Activated CD8-positive, alpha-beta T cell treated with anti-CD3 and anti-CD28 coated beads for 36 hours (primary cell): ENCODE results near the gene CCS. TPM values are rescaled to one million over a fixed set of nuclear protein-coding genes. Genes with fewer than 3 reads are reported as not detected.
A peak's percentile ranks its signal among the peaks of the same experiment; 100 is the strongest.

ENCODE experiments used
- ATAC-seq: fragments of 200-7000 bp; cut with Tn5 transposase; one replicate; pipeline ENCODE4 v1.10.0; 2021; ENCODE audit warnings: mild to moderate bottlenecking, moderate library complexity
- CTCF ChIA-PET: fragments of 350-600 bp; sonication (Branson Sonifier 250); formaldehyde crosslinking; loops from one replicate; lab custom pipeline; 2021; ENCODE audit warnings: antibody characterized with exemption; lab: Charles Lee
- POLR2A ChIA-PET: fragments of 350-600 bp; sonication (Branson Sonifier 250); formaldehyde crosslinking; loops from one replicate; lab custom pipeline; 2021; ENCODE audit warnings: antibody characterized with exemption; lab: Charles Lee
- DNase-seq: peaks from one replicate; pipeline ENCODE4 v3.0.0-alpha.2; 2020
- H3K27ac Mint-ChIP-seq: one replicate; pipeline ENCODE4 v1.8.0; 2021; ENCODE audit warnings: mild to moderate bottlenecking, mixed read lengths
- H3K27me3 Mint-ChIP-seq: one replicate; pipeline ENCODE4 v1.8.0; 2021; ENCODE audit warnings: mixed read lengths
- H3K36me3 Mint-ChIP-seq: one replicate; pipeline ENCODE4 v1.8.0; 2021; ENCODE audit warnings: low read depth, mixed read lengths
- H3K4me1 Mint-ChIP-seq: one replicate; pipeline ENCODE4 v1.8.0; 2021; ENCODE audit warnings: low read depth, mixed read lengths
- H3K4me3 Mint-ChIP-seq: one replicate; pipeline ENCODE4 v1.8.0; 2021; ENCODE audit warnings: mild to moderate bottlenecking, moderate library complexity, mixed read lengths
- H3K9me3 Mint-ChIP-seq: one replicate; pipeline ENCODE4 v1.8.0; 2021; ENCODE audit warnings: mixed read lengths
- intact Hi-C: fragments of 100-400 bp; cut with micrococcal nuclease; formaldehyde crosslinking; loops from one replicate; pipeline ENCODE4 v1.10.0; 2022
- total RNA-seq, 2 experiments: library from RNA; stranded (reverse); gene quantifications; one replicate each; pipeline ENCODE4 v1.2.3, GENCODE V29; 2021
- TF ChIP-seq, protein P1 (sequence below): fragments of 200-600 bp; IDR thresholded peaks from one replicate; pipeline ENCODE4 v1.8.0; 2022; ENCODE audit warnings: antibody characterized with exemption, mild to moderate bottlenecking

CCS gene
- total RNA-seq, 2 experiments from 2014 or later, result 22.0 to 25.6 TPM

DNA sequence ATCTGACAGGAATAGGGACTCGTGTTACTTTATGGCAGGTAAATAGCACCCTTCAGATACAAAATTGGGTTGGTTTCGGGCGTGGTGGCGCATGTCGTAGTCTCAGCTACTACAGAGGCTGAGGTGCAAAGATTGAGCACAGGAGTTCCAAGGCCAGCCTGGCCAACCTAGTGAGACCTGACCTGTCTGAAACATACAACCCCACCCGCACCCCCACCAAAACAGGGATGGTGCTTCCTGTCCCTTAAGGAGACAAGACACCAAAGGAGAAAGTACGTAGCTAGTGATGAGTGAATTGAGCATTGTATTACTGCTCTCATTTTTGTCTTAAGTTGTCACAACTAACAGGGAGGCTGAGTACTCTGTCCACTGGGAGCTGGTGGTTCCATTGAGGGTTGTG lies 59.7 kb downstream of the CCS start:
- ATAC-seq, result no peak
- H3K36me3 Mint-ChIP-seq, result peaks cover 49% of the 10 kb centered on the region
- CTCF ChIA-PET, result interaction anchor here (0.8 kb wide), 1 partner anchor 24 kb away, joined by 3 read pairs; no protein-coding TSS in a partner anchor

DNA sequence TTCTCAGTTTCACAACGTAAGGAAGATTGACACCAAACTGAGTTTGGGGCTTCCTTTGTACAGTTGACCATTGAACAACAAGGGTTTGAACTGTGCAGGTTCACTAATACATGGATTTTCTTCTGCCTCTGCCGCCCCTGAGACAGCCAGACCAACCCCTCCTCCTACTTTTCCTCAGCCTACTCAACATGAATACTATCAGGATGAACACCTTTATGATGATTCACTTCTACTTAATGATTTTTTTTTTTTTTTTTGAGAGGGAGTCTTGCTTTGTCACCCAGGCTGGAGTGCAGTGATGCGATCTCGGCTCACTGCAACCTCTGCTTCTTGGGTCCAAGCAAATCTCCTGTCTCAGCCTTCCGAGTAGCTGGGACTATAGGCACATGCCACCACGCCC lies 60.1 kb downstream of the CCS start:
- ChIA-PET POLR2A (interaction anchor here (0.9 to 4.6 kb wide), 6 partner anchors 9 to 28 kb away, joined by 3 to 35 read pairs (median 4); partner anchors contain the start of gene RBM4), CTCF (interaction anchor here (0.8 kb wide), 1 partner anchor 23 kb away, joined by 3 read pairs; no protein-coding TSS in a partner anchor)
- no peak overlapping the region for H3K4me3 Mint-ChIP-seq
- peaks cover 49% of the 10 kb centered on the region for H3K36me3 Mint-ChIP-seq
- peaks cover 31% of the 10 kb centered on the region for H3K4me1 Mint-ChIP-seq
- DNase-seq, result no peak
- no peaks in the 10 kb centered on the region for H3K27me3 Mint-ChIP-seq
- ATAC-seq, result no peak
- TF ChIP-seq, protein P1, sequence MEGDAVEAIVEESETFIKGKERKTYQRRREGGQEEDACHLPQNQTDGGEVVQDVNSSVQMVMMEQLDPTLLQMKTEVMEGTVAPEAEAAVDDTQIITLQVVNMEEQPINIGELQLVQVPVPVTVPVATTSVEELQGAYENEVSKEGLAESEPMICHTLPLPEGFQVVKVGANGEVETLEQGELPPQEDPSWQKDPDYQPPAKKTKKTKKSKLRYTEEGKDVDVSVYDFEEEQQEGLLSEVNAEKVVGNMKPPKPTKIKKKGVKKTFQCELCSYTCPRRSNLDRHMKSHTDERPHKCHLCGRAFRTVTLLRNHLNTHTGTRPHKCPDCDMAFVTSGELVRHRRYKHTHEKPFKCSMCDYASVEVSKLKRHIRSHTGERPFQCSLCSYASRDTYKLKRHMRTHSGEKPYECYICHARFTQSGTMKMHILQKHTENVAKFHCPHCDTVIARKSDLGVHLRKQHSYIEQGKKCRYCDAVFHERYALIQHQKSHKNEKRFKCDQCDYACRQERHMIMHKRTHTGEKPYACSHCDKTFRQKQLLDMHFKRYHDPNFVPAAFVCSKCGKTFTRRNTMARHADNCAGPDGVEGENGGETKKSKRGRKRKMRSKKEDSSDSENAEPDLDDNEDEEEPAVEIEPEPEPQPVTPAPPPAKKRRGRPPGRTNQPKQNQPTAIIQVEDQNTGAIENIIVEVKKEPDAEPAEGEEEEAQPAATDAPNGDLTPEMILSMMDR, result no peak
- peak overlapping the region; percentile 27 for H3K27ac Mint-ChIP-seq
- intact Hi-C loops, result no loop called here
- no peaks in the 10 kb centered on the region for H3K9me3 Mint-ChIP-seq

More for the DNA sequence above, 59.7 kb downstream of the CCS start:
- TF ChIP-seq, protein P1, result no peak
- no peaks in the 10 kb centered on the region for H3K9me3 Mint-ChIP-seq
- intact Hi-C loops, result no loop called here
- no peak overlapping the region for H3K4me3 Mint-ChIP-seq
- no peaks in the 10 kb centered on the region for H3K27me3 Mint-ChIP-seq
- POLR2A ChIA-PET, result interaction anchor here (0.8 to 4.6 kb wide), 8 partner anchors 9 to 35 kb away, joined by 3 to 35 read pairs (median 4); partner anchors contain the start of gene RBM4
- no peak for DNase-seq
- H3K27ac Mint-ChIP-seq, result peak overlapping the region; percentile 58
- H3K4me1 Mint-ChIP-seq, result peaks cover 33% of the 10 kb centered on the region

Other genes with a start within 250 kb of the CCS start
- 10 to 100 TPM; 35.7 to 35.9 TPM for gene BRMS1, start 248.1 kb upstream of the CCS start, total RNA-seq
- 1 to 10 TPM; 9.4 to 9.5 TPM for gene B4GAT1, start 245.6 kb upstream of the CCS start, total RNA-seq
- gene SLC29A2, start 221.4 kb upstream of the CCS start, total RNA-seq, result 10 to 100 TPM; 11.8 to 12.2 TPM
- under 1 TPM in 1 of 2 experiments, not detected in 1; 0.11 TPM for gene NPAS4, start 172.2 kb upstream of the CCS start, total RNA-seq
- gene MRPL11, start 154.3 kb upstream of the CCS start, total RNA-seq, result 100 to 1,000 TPM; 135 to 142 TPM
- gene PELI3, start 126.3 kb upstream of the CCS start, total RNA-seq, result 10 to 100 TPM in 1 of 2 experiments, 1 to 10 TPM in 1; 6.7 to 10.5 TPM
- 10 to 100 TPM; 72.4 to 75.8 TPM for gene DPP3, start 112.8 kb upstream of the CCS start, total RNA-seq
- gene BBS1, start 82.5 kb upstream of the CCS start, total RNA-seq, result 1 to 10 TPM; 7.7 to 7.9 TPM
- gene ZDHHC24, start 47.1 kb upstream of the CCS start, total RNA-seq, result 10 to 100 TPM; 13.2 to 14.0 TPM
- under 1 TPM in 1 of 2 experiments, not detected in 1; 0.14 TPM for gene ACTN3, start 46.3 kb upstream of the CCS start, total RNA-seq
- gene CTSF, start 24.6 kb upstream of the CCS start, total RNA-seq, result 1 to 10 TPM in 1 of 2 experiments, under 1 TPM in 1; 0.68 to 1.3 TPM
- under 1 TPM; 0.14 to 0.27 TPM for gene CCDC87, start 122 bp upstream of the CCS start, total RNA-seq
- gene RBM14, start 23.4 kb downstream of the CCS start, total RNA-seq, result 100 to 1,000 TPM; 153 to 159 TPM
- 100 to 1,000 TPM; 108 to 114 TPM for gene RBM4, start 45.5 kb downstream of the CCS start, total RNA-seq
- 10 to 100 TPM; 10.7 to 13.1 TPM for gene RBM4B, start 84.7 kb downstream of the CCS start, total RNA-seq
- 1 to 10 TPM; 1.4 to 1.8 TPM for gene SPTBN2, start 136.0 kb downstream of the CCS start, total RNA-seq